CD4-positive, alpha-beta T cell treated with Interleukin-1 beta for 1 hour (primary cell): ENCODE results near the gene KNDC1.

Experiments
- DNase-seq, 2 donors: peaks; one replicate each; pipeline ENCODE4 v3.0.0-alpha.2; 2020 to 2022

Gene KNDC1

GRCh38 chr10:133179128-133179520 lies 19.1 kb downstream of the KNDC1 start:
- DNase-seq = no peak

DNA sequence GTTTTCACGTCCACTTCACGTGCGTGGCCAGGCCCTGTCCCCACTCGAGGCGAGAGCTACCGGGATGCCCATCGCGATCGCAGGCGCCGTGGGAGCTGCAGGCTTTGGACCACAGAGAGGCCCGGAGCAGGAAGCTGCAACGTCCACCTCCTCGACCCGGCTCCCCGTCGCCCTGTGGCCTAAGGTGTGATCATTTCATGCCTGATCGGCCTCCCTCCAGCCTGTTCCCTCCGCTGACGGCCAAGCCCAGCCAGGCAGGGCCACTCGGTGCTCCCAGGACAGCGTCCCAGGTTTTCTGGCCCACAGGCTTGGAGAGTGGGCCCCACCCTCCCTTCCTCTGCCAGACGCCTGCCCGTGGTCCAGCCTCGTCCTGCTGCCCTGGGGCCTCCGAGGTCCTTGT lies 19.6 kb downstream of the KNDC1 start:
- DNase-seq = no peak

GRCh38 chr10:133180192-133180964 lies 20.4 kb downstream of the KNDC1 start:
- DNase-seq = no peak

DNA sequence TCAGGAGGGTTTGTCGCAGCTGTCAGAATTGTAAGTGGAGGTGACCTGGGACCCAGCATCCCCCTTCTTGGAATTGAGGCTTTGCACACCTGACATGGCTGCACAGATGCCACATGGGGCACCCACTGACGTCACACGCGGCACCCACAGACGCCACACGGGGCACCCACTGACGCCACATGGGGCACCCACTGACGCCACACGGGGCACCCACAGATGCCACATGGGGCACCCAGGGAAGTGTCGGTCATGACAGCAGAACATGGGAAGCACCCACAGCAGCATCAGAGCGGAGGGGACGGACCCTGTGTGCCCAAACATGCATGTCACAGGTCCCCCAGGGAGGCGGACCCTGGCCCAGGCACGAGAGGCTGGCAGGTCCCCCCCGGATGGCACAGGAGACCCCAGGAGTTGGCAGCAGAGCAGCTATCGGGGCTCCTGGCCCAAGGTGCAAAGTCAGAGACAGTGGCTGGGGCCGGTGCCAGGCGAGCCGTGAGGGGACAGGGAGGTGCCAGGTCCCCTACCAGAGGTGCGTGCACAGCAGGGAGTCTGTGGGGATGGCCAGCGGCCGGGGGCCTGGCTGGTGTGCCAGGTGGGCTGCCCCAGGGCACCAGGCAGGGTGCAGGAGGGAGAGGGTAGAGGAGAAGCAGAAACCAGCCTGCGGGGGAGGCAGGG lies 21.1 kb downstream of the KNDC1 start:
- DNase-seq = no peak

DNA sequence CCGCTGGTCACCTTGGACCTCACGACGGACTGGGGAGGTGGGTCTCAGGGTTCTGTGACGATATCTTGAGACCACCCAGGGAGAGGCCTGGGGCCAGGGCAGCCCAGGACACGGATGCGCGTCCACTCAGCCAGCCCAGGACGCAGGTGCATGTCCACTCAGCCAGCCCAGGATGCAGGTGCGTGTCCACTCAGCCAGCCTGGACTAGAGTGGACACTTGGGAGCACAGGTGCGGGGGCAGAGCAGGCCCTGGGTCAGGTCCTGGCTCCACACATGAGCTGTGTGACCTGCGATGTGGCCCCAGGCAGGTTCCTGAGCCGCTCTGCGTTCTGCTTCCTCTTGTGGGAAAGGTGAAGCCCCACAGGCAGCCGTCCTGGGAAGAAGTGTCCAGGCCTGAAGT lies 22.2 kb downstream of the KNDC1 start:
- no peak for DNase-seq

DNA sequence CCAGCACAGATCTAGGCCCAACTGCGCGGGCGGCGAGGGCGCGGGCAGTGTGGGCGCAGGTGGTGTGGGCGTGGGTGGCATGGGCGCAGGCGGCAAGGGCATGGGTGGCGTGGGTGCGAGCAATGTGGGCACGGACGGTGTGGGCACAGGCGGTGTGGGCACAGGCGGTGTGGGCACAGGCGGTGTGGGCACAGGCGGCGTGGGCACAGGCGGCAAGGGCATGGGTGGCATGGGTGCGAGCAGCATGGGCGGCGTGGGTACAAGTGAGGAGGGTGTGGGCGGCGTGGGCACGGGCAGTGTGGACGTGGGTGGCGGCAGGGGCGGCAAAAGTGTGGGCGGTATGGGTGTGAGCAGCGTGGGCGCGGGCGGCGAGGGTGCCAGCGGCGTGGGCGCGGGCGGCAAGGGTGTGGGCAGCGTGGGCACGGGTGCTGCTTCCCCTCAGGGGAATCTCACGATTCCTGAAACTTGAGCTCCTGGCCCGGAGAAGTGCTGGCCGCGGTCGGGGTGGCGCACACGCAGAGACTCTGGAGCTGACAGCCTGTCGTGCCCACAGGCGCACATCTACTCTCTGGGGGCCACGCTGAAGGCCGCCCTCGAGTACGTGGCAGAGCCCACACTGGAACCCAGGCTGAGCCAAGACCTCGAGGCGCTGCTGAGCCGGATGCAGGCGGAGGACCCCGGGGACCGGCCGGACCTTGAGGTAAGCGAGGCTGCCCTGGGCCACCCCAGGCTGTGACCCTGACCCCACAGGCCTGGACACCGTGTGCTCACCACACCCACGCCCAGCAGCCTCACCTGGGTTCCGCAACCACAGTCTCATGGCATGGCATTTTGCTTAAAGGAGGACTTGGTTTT lies 23.0 kb downstream of the KNDC1 start:
- DNase-seq = no peak

DNA sequence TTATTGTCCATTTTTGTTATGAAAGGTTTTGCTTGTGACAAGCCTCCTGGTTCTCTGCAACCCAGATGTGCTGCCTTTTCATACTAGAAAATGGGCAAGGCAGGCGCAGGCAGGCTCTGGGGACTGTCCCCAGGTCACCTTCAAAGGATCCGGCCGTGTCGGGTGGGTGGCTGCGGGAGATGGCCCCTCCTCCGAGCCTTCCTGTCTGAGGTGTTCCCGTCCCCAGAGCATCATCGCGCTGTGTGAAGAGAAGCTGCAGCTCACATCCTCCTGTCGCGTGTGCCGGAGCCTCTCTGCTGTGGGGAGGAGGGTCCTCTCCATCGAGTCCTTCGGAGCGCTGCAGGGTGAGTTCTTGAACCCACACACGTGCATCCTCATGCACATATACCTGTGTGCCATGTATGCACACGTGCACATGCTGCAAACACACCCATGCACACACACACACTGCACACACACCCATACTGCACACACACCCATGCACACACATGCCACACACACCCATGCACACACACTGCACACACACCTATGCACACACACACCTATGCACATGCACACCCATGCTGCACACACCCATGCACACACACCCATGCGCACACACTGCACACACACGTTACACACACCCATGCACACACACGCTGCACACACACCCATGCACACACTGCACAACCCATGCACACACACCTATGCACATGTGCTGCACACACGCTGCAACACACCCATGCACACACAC lies 23.8 kb downstream of the KNDC1 start:
- DNase-seq = no peak

DNA sequence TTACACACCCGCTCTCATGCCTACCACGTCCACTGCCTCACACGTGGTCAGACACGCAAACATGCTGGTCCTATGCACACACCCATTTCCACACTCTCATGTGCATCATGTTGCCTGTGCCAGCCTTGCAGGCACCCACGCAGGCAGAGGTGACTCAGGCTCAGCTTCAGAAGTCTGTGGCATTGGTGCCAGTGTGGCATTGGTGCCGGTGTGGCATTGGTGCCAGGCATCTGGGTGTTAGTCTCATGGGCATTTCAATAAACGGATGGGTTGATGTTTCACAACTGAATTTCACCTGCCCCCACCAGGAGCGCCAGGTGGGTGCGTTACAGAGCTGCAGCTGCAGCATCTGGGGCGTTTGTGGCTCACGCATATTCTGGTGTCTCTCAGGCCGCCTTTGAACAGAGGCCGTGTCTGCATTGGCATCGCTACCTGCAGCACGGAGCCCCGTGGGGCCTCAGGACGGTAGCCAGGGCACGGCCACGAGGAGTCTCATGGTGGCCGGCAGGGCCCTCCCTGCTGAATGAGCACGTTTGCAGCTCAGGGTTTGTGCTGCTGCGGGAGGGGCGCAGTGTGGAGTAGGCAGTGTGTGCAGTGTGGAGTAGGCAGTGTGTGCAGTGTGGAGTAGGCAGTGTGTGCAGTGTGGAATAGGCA lies 24.7 kb downstream of the KNDC1 start:
- no peak for DNase-seq

GRCh38 chr10:133185421-133185820 lies 25.4 kb downstream of the KNDC1 start:
- no peak for DNase-seq

GRCh38 chr10:133185916-133186315 lies 25.9 kb downstream of the KNDC1 start:
- no peak for DNase-seq

DNA sequence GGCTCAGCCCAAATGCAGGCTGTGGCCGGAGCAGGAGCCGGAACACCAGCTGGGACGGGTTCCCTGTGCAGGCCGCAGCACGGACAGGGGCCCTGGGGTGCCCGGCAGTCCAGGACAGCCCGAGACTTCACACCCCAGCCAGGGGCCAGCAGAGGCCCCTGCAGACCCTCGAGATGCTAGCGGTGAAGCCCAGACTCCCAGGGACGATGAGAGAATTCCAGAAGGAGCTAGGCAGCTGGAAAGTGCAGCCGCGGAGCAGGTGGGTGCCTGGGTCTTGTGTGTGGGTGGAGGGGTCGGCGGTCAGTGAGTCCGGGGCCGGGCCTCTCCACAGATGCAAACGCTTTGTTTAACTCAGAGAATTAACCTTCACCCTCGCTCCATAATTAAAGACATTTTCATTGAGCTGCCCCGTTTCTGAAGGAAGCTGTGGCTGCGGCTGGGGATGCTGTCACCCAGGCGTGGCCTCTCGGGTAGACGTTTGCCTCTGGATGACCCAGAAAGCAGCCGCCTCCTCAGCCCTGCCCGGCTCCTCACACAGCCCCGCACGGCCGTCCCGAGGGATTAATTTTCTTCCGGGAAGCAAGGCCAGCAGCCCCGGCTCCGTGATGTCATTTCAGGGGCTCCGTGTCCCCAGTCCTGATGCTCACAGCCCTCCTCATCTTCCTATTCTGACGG lies 26.5 kb downstream of the KNDC1 start:
- no peak for DNase-seq

GRCh38 chr10:133187091-133187905 lies 27.3 kb downstream of the KNDC1 start:
- no peak for DNase-seq

- no peak for DNase-seq
Observed at GRCh38 chr10:133187906-133188681, 28.1 kb downstream of the KNDC1 start.

- DNase-seq = no peak
Observed at GRCh38 chr10:133189256-133189655, 29.2 kb downstream of the KNDC1 start.

GRCh38 chr10:133189726-133190125 lies 29.7 kb downstream of the KNDC1 start:
- DNase-seq = no peak

DNA sequence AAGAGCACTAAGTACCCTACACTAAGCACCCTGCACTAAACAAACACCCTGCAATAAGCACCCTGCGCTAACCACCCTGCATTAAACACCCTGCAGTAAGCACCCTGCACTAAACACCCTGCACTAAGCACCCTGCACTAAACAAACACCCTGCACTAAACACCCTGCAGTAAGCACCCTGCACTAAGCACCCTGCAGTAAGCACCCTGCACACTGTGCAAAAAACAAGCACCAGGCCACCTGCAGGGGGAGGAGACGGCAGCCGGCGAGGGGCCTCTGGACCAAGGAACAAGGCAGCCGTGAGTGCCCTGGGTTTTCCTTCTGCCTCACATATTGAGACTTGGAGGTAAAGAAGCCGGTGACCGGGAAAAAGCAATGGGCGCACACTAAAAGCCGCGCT lies 30.2 kb downstream of the KNDC1 start:
- no peak for DNase-seq

- DNase-seq = no peak
Observed at GRCh38 chr10:133191651-133192050, 31.6 kb downstream of the KNDC1 start.

DNA sequence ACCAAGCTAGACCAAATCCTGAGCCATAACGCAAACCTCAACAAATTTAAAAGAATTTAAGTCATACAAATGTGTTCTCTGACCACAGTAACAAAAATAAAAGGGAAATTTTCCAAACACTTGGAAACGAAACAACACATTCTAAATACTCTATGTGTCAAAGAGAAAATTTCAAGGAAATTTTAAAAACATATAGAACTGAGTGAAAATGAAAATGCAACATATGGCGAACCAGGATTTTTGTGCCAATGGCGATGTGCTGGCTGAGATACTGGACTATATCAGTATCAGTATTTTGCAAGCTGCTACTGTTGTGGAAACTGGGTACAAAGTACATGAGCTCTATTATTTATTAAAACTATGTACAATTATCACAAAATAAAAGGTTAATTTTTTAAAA lies 34.1 kb downstream of the KNDC1 start:
- no peak for DNase-seq

DNA sequence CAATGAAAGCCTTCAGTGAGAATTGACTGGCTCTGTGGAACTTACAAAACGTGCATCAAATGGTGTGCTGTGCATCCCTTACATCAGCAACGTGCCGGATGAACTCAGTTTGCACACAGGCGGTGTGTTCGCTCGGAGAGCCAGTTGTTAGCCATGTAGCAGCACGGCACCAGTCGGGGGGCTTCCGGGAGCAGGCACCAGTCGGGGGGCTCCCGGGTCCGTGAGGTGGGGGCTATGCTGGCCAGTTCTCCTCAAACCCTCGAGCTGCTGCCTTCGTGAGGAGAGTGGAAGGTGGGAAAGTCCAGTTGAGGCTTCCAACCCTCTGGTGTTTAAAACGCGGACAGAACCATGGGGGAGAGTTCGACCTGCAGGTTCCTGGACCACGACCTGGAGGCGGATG lies 35.1 kb downstream of the KNDC1 start:
- no peak for DNase-seq

DNA sequence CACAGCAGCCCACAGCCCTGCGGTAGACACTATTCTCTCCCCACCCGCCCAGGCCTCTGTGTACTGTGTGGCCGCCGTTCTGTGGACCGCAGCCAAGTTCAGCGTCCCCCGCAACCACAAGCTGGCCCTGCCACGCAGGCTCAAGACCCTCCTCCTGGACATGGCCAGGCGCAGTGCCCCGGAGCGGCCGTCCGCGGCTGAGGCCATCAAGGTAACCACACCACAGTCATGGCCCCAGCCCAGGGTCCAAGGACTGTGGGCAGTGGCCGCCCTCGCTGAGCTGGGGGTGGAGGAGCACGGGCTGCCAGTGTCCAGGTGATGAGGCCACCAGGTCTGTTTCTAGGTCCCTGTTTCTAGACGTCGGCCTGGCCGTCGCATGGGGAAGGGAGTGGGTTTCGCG lies 35.6 kb downstream of the KNDC1 start:
- DNase-seq = no peak
